Stimulated activated CD4-positive, alpha-beta T cell treated with anti-CD3 and anti-CD28 coated beads, Interleukin-1b, Interleukin-23, amount 100 ng/mL, for 1 hour (primary cell): ENCODE results near the gene HSPG2.

Experiments used
- DNase-seq, 2 donors: peaks; one replicate each; pipeline ENCODE4 v3.0.0-alpha.2; 2020; ENCODE audit warnings: low read depth in 2 of 2

HSPG2 gene

DNA sequence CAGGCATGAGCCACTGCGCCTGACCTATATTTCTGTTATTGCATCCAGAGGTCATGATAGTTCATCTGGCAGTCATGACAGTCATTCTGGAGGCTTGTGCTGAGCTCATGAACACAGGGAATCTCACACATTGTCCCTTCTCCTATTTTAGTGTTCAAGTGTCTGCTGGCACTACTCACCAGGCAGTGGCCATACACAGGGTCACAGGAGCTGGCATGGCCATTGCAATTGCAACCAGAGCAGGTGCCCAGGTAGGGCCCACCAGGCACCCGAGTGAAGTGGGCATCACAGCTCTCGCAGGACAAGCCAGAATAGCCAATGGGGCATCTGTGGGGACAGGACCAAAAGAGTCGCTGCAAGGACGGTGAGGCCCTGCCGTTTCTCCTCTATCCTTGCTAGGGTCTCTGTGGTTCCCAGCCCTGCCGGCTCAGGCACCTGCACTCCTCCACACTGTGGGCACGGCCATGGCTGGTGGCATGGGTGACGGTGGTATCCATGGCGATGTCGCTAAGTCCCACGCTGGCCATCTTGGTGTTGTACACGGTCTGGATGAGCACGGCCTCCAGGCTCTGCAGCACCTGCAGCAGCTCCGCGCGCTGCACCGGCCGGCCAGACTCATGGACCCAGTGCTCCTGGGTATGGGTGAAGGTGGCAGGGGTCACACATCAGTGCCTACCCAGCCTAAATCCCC is 57.0 kb downstream of the HSPG2 start:
- DNase-seq: no peak

DNA sequence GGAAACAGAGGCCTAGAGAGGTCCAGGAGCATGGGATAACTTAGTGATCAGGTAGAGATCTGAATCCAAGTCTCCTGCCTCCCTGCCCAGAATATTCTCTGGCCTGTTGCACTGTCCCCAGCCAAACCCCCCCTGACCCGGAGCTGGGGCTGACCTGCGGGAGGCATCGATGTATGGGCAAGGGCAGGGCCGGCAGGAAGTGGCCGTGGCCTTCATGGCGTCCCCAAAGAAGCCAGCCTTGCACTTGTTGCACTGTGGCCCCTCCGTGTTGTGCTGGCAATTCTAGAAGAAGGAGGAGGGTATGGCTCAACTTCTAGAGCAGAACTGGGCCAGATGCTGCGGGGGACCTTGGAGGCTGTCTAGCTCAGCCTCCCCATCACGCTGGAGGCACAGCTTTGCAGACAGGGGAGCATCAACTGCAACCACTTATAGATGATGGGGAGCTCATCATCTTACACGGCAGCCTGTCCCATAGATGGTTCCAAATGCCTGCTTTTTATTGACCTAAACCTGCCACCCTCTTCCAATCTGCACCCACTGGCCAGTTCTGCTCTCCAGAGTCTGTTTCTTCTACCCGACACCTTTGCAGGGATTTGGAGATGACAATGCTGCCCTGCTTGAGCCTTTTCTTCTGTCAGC is 58.2 kb downstream of the HSPG2 start:
- no peak for DNase-seq

DNA sequence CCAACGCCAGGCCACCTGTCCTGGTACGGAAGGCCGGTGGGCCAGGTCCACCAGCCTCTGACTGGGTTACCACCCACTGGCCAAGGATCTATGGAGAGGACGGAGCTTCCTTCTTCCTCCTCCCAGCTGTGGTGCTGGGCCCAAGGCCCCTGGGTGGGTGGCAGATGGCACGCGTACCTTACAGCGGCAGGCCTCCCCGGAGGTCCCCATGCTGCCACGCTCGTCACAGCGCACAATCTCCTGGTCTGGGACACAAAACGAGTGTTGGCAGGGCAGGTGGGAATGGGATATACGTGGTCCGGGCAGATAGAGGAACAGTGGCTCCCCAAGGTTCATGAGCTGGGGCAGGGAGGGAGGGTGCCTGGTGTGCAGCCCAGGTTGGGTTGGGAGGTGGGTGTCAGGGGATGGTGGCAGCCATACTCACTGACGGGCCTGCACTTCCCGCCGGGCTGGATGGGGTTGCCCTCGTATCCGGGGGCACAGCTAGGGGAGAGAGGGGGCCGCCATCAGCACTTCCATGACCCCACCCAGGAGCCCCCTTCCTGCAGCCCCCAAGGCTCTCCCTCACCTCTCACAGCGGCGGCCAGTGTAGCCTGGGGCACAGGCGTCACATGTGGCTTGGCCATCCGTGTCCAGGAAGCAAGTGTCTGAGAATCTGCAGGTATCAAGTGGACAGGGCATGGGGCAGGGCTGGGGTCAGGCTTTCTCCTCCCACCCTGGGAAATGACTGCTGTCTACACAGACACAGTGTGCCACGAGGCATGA is 58.9 kb downstream of the HSPG2 start:
- DNase-seq: no peak

DNA sequence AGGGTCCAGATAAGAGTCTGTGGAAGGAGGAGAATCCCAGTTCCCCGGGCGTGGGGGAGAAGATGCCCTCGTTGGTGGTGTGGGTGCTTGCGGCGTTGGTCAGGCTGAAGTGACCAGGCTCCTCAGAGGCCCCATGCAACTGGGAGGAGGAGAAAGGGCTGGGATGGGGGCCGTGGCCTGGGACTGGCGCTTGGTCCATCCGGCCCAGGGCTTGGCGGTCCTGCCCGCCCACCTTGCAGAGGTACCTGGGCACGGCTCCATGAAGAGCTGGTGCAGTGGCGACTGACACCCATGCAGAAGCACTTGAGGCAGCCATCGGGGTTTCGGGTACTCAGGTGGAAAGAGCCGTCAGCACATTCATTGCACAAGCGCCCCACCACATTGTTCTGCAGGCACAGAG is 60.8 kb downstream of the HSPG2 start:
- no peak for DNase-seq

DNA sequence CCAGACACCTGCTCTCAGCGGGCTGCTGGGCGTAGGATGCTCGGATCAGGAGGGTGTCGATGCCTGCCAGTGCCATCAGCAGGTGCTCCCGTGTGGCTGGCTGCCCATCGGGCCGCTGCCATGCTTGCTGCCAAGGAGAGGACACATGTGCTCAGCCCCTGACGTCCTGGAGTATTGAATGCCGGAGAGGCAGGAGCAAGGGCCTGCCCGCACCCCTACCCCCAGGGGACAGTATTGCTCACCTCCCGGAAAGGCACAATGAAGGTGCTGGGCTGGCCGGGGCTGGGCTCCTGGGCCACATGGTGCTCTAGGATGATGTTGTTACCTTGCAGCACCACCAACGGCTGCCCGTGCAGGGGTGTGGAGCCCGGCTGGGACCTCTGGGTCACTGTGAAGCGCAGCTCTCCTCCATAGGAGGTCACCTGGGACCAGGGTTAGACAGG is 61.5 kb downstream of the HSPG2 start:
- DNase-seq: no peak

DNA sequence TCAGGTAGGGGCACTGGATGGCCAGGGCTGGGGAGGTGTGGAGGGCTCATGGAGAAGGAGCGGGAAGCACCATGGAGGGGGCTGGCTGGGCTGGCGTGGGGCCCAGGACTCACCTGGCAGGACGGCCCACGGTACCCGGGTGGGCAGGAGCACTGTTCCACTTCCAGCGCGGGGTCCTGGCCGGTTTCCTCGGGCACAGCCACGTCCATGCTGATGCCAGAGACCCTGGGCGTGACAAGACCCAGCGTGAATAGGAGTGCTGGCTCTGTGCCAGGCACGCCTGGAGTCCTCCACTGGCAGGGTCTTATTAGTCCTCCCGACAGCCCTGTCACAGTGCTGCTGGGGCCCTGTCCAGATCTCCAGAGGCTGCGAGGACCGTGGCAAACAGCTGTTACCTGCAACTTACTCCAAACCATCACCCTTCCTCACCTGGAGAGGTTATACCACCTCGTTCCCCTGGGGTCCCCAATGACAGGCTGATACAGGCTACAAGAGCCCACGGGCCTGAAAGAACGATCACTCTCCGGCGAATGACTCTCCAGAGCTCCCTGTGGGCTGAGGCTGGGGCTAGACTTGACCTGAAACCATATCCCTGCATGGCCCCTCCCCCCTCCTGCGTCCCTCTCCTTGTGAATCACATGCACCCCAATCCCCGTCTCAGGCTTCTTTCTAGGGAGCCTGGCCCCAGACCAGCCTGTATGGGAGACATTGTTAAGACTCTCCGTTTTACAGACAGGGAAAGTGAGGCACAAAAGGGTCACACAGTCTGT is 62.1 kb downstream of the HSPG2 start:
- no peak for DNase-seq

DNA sequence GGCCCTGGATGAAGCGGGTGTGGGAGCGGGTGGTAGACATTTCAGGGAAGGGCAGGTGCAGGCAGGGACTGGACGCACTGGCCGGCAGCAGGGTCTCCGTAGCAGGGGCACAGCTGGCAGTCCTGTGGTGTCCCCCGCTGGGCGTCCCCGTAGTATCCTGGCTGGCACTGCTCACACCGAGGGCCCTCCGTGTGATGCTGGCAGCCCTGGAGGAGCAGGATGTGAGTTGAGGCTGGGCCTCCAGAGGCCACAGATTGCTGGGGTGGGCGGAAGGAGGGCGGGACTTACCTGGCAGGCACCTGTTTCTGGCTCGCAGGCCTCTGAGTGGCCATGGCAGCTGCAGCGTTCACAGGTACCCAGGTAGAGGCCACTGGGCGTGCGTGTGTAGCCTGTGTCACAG is 62.8 kb downstream of the HSPG2 start:
- DNase-seq: no peak

DNA sequence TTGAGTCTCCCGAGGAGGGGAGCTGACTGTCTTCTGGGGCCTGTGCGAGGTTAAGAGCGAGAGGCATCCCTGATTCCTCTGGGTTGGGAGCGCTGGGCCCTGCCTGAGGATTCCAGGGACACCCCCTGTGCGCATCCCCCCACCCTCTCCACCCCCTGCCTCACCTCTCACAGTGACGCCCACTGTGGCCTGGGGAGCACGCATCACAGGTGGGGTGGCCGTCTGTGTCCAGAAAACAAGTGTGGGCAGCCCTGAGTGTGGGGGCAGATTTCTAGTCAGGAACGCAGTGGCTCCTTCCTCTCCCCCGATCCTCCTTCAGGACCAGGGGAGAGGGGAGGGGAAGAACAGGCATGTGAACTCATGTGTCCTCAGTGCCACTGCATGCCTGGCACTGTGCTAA is 63.3 kb downstream of the HSPG2 start:
- no peak for DNase-seq

DNA sequence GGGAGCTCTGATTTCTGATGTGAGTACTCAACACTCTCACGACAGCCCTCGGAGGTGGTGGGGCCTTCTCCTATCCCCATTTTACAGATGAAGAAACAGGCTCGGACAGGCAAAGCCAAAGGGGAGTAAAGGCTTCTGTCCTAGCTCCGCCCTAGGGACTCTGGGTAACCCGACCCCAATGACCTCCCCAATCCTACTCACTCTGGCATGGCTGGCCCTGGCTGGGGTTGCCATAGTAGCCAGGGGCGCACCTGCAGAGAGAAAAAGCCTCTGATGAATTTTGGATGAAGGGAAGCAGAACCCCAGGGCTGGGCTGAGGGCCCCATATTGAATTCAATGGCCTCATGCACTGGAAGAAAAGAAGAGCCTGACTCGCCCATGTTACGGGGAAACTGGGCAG is 63.9 kb downstream of the HSPG2 start:
- DNase-seq: no peak

DNA sequence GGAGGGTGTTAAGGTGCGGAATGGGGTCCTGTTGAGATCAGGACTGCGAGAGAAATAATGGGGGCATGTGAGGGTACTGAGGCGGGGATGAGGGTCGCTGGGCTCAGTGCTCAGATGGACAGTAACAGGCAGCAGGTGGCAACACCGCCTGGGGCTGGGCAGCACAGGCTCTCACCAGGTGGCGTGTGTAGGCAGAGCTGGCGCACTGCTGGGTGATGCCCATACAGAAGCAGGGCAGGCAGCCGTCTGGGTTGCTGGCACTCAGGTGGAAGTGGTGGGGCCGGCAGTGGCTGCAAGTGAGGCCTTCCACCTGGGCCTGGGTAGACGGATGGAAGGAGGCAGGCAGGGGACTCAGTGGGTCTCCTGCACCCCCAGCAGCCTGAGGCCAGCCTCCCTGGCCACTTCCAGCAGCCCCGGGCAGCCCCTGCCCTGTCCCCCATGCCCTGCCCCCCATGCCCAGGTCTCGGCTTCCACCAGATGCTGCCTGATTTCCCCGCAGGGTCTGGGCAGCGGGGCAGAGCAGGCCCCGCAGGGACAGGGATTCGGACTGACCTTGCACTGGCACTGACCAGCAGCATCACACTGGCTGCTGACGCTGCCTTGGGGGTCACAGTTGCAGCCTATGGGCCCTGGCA is 64.5 kb downstream of the HSPG2 start:
- no peak for DNase-seq

DNA sequence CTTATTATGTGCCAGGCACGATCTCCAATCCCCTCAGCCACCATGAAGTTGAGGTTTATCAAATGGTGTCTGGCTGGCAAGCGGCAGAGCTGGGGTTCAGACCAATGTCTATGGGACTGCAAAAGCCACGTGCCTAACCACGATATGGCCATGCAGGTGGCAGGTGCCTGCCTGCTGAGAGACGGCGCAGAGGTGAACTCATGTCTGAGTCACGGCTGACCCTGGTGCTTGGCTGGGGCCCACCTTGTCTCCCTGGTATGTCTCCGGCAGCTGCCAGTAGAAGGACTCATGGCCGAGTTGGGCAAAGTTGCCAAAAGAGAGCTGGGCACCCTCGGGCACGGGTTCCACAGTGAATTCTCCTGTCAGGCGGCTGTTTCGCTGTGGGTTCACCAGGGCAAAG is 65.2 kb downstream of the HSPG2 start:
- no peak for DNase-seq

DNA sequence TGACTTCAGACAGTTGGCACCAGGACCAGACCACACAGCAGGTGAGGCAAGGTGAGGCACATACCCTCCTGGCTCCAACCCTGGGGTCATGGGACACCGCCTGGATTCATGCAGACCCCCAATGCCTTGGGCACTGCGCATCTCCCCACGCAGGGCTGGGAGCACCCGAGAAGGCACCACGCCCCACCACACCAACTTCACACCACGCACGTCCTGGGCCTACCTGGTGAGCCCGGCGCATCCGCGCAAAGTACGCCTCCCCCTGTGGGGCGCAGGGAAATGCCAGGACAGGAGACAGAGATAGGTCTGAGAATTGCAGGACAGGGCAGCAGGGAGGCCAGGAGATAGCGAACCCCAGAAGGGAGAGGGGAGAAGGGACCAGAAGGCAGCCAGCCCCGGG is 66.5 kb downstream of the HSPG2 start:
- DNase-seq: no peak

DNA sequence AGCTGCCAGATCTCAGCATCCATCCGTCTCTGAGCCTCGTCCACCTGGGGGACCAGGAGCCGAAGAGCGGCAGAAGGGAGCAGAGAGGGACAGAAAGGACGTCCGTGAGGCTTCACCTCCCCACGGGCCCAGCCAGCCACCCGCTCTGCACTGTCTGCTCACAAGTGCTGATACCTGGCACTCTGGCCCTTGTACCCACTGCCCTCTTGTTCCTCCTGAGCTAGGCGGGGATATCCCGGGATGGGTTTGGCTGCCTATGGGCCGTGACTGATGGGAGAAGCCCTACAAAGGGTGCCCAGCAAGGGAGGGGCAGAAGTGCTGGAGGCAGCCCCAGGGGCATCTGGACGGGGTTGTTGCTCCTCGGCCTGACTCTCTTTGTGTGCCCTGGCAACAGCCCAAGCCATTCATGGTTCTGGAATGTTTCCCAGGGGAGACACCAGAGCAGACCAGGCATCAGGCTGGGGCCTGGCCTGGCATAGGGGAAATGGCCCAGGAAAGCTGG is 67.4 kb downstream of the HSPG2 start:
- DNase-seq: no peak

DNA sequence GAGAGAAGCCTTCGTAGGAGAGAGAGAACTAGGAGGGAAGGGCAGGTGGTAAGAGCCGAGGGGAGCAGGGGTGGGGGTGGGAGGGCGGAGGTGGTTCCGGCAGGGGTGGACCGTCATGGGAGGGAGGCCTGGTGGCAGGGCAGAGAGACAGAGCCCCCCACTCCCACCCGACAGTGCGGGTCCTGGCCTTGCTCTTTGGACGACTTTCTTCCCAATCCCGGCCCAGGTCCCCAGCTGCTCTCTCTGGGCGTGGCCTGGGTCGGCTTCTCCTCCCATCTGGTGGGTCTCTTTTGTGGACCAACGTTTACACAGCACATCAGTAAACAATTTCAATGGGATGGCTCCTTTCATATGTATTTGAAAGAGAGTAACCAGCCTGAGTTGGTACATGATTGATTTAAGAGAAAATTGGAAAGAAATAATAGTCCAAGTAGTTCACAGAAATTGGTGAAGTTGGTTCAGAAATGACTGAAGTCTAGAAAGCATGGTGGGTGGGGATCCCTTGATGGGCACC is 68.1 kb downstream of the HSPG2 start:
- DNase-seq: no peak

DNA sequence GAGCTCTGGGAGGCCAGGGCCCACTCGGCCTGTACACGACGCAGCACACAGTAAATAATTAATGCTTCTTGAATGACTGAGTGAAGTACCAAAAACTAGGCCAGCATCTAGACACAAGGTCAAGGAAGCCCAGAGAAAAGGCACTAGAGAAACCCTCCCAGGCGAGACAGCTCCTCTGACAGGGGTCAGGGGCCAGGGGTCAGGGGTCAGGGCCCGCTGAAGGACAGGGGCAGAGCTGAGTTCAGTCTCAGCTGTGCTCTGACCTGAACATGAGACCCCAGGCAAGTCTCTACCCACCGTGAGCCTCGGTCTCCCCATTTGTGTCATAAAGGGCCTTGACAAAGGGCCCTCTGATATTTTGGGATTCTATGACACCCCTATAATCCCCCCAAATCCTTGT is 68.6 kb downstream of the HSPG2 start:
- DNase-seq: no peak

DNA sequence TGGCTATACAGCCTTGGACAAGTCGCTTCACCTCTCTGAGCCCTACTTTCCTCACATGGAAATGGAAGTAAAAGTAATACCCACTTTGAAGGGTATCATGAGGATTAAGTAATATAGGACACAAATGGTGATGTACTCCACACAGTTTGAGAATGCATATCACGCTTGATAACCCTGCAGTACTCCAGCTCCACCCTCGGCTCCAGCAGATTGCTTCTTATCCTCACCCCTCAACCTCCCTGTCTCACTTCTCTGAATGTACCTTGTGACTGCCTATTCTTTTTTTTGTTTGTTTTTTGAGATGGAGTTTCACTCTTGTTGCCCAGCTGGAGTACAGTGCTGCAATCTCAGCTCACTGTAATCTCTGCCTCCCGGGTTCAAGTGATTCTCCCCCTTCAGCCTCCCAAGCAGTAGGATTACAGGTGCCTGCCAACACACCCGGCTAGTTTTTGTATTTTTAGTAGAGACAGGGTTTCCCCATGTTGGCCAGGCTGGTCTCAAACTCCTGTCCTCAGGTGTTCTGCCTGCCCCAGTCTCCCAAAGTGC is 69.6 kb downstream of the HSPG2 start:
- DNase-seq: no peak

DNA sequence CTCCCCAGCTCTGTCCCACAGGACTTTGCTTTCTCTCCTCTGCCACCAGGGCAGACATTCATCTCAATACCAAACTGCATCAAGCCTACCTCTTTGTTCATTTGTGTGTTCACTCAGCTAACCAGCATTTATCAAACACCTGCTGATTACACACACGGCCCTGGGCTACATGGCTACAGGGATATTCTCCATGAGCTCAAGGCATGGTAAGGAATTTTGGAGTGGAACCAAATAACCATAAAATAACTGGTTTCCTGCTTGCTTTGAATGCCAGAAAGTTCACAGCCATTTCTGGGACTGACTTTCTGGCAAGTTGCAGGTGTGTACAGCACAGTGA is 70.4 kb downstream of the HSPG2 start:
- no peak for DNase-seq

DNA sequence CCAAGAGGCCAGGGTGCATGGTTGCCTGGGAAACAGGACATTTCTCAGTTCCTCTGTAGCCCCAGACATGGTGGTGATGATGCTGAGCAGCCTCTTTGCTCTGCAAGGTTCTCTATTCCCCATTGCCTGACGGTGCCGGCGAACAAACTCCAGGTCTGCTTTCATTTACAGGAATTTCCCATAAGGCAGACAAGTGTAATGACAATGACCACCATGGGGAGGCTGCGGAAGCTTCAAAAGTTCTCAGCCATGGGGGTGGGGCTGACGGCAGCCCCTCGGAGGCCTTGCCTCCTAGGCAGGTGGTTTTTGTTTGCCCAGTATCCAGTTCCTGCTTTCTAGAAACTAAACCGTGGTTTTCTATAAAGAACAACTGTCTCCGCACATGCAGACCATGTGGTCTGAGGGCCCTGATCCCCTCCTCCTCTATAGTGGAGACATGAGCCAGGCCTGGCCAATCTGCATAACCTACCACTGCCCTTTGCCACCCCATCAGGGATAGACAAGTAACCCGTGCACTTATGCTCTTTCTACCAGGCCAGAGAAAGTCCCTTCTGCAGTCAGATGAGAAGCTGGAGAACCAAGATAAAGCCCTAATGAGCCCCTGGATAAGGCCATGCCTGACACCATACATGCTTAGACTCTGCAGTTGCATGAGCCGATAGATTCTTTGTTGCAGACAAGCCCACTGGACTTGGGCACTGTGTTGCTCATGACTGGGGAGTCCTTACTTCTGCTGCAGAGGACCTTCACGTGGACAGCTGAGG is 71.0 kb downstream of the HSPG2 start:
- no peak for DNase-seq

DNA sequence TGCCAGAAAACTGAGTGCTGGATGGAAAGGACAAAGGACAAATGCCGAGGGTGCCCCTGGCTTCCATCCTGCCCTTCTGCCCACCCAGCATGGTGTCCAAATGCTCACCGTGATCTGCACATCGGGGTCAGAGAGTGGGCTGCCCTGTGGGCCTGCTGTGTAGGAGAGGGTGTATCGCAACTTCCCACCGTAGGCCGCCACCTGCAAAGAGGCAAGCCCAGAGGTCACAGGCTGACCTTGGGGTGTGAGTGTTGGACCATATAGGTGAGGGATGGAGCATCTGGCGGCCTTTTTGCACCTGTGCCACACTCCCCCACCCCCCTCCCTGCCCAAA is 71.5 kb downstream of the HSPG2 start:
- DNase-seq: no peak

DNA sequence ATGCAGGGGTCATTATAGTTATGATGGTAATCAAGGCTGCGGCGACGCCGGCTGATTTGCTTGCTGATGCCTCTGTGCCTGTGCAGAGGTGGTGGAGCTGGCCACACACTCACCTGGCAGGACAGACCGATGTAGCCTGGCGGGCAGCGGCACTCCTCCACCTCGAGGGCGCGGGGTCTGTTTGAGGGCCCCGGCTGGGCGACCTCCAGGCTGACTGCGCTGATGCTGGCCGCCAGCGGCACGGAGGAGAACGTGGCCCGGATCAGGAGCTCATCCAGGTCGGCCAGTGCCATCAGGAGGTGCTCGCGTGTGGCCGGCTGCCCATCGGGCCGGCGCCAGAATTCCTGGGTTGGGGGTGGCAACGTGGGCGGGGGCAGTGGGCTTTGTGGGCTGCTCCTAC is 72.4 kb downstream of the HSPG2 start:
- no peak for DNase-seq

DNA sequence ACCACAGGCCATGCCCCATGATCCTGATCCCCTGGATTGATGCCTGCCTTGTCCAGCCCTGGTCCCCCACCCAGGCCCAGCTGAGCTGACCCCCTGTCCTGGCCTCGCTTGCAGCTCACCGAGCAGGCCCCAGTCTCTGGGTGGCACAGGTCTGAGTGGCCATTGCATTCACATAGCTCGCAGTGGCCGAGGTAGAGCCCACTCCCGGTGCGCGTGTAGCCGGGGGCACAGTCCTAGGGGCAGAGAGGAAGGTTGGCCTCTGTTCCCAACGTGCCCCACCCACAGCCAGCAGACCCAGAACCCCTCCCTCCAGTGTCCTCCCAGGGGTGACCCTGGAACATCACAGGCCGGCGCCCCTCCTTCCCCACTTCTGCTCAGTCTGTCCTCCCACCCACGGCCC is 73.1 kb downstream of the HSPG2 start:
- no peak for DNase-seq
